ENCODE data around the gene IL3. TPM values are rescaled to one million over a fixed set of nuclear protein-coding genes. Genes with fewer than 3 reads are reported as not detected.

IL3 gene
- not detected for polyA plus RNA-seq (ENCODE audit: insufficient read length in 3 of 3)

- DNase-seq (ENCODE audit: low read depth in 3 of 3, low spot score in 2 of 3), result no peak
These were observed at the start of gene IL3 for GRCh38 chr5:132060501-132061161. IL3 (plus strand) TSS chr5:132060655; CDS start chr5:132060707, 52 bp downstream.

GRCh38 chr5:132010989-132011621 lies 49.4 kb upstream of the IL3 start:
- no peak for DNase-seq (ENCODE audit: low read depth in 3 of 3, low spot score in 2 of 3)

- no peak for DNase-seq (ENCODE audit: low read depth in 3 of 3, low spot score in 2 of 3)
These were observed 48.7 kb upstream of the IL3 start, which contains the start of gene ACSL6 for GRCh38 chr5:132011622-132012343. ACSL6 (minus strand) TSS chr5:132011658; CDS start chr5:132011553, 105 bp downstream.

- DNase-seq (ENCODE audit: low read depth in 3 of 3, low spot score in 2 of 3), result peak; percentile 45 to 74 (median 58)
These were observed 48.0 kb upstream of the IL3 start for GRCh38 chr5:132012371-132013005.

- no peak for DNase-seq (ENCODE audit: low read depth in 3 of 3, low spot score in 2 of 3)
These were observed 47.3 kb upstream of the IL3 start for GRCh38 chr5:132013006-132013689.

GRCh38 chr5:132013711-132014110 lies 46.7 kb upstream of the IL3 start:
- DNase-seq (ENCODE audit: low read depth in 3 of 3, low spot score in 2 of 3), result no peak

- DNase-seq (ENCODE audit: low read depth in 3 of 3, low spot score in 2 of 3), result no peak
These were observed 43.7 kb upstream of the IL3 start for GRCh38 chr5:132016721-132017250.

GRCh38 chr5:132017316-132017715 lies 43.1 kb upstream of the IL3 start:
- DNase-seq (ENCODE audit: low read depth in 3 of 3, low spot score in 2 of 3), result no peak

- no peak for DNase-seq (ENCODE audit: low read depth in 3 of 3, low spot score in 2 of 3)
These were observed 42.5 kb upstream of the IL3 start for GRCh38 chr5:132017738-132018625.

GRCh38 chr5:132019337-132019736 lies 41.1 kb upstream of the IL3 start:
- DNase-seq (ENCODE audit: low read depth in 3 of 3, low spot score in 2 of 3), result no peak

- DNase-seq (ENCODE audit: low read depth in 3 of 3, low spot score in 2 of 3), result no peak
These were observed 40.4 kb upstream of the IL3 start for GRCh38 chr5:132019857-132020555.

- no peak for DNase-seq (ENCODE audit: low read depth in 3 of 3, low spot score in 2 of 3)
These were observed 39.7 kb upstream of the IL3 start for GRCh38 chr5:132020568-132021339.

GRCh38 chr5:132021654-132022053 lies 38.8 kb upstream of the IL3 start:
- DNase-seq (ENCODE audit: low read depth in 3 of 3, low spot score in 2 of 3), result no peak

- DNase-seq (ENCODE audit: low read depth in 3 of 3, low spot score in 2 of 3), result no peak
These were observed 37.7 kb upstream of the IL3 start for GRCh38 chr5:132022737-132023136.

GRCh38 chr5:132023258-132024116 lies 37.0 kb upstream of the IL3 start:
- no peak for DNase-seq (ENCODE audit: low read depth in 3 of 3, low spot score in 2 of 3)

- no peak for DNase-seq (ENCODE audit: low read depth in 3 of 3, low spot score in 2 of 3)
These were observed 36.4 kb upstream of the IL3 start for GRCh38 chr5:132024117-132024435.

- DNase-seq (ENCODE audit: low read depth in 3 of 3, low spot score in 2 of 3), result no peak
These were observed 35.6 kb upstream of the IL3 start for GRCh38 chr5:132024789-132025402.
